Thoracic aorta (tissue), 2 donors: ENCODE measurements around the gene COMT. TPM values are rescaled to one million over a fixed set of nuclear protein-coding genes. Genes with fewer than 3 reads are reported as not detected.

Experiments
- ATAC-seq: fragments of 150-250 bp; one replicate; pipeline ENCODE4 v1.8.0; 2017; ENCODE audit warnings: low read depth; ENCODE audit not compliant: insufficient number of reproducible peaks, low FRiP score
- DNase-seq: peaks from one replicate; pipeline ENCODE4 v3.0.0-alpha.2; 2020; ENCODE audit warnings: low spot score
- H3K27ac ChIP-seq, 2 donors: fragments of 200-600 bp; sonication (generic); 1 replicate in 1 of 2; 2 replicates in 1 of 2; pipeline ENCODE4 v1.5.1; 2016; ENCODE audit warnings: mild to moderate bottlenecking in 2 of 2, moderate library complexity in 2 of 2
- H3K27me3 ChIP-seq: fragments of 200-600 bp; sonication (generic); replicated peaks from 2 replicates; pipeline ENCODE4 v1.6.0; 2016; ENCODE audit warnings: mild to moderate bottlenecking; ENCODE audit not compliant: insufficient read depth
- H3K36me3 ChIP-seq: fragments of 200-600 bp; sonication (generic); one replicate; pipeline ENCODE4 v1.5.1; 2016
- H3K4me1 ChIP-seq, 2 donors: fragments of 200-600 bp; sonication (generic); 1 replicate in 1 of 2; 2 replicates in 1 of 2; pipeline versions ENCODE4 v1.5.1 to v1.6.0; 2016; ENCODE audit warnings: low read depth in 2 of 2, mild to moderate bottlenecking in 1 of 2; ENCODE audit not compliant: control insufficient read depth in 1 of 2
- H3K4me3 ChIP-seq: fragments of 200-600 bp; sonication (generic); 2 replicates; pipeline ENCODE4 v1.5.1; 2016; ENCODE audit warnings: mild to moderate bottlenecking
- H3K9me3 ChIP-seq: fragments of 200-600 bp; sonication (generic); 2 replicates; pipeline ENCODE4 v1.5.1; 2016
- total RNA-seq, 2 donors: library from RNA; depleted of rRNA; stranded (reverse); fragments of >200 nt; gene quantifications; one replicate each; pipeline versions ENCODE4 v1.1.0 to v1.2.3, GENCODE V29; 2016
- TF ChIP-seq, protein P1 (sequence below): fragments of 200-600 bp; sonication (generic); IDR thresholded peaks from one replicate; pipeline ENCODE4 v1.5.1; 2019; ENCODE audit warnings: antibody characterized with exemption

COMT gene
- total RNA-seq, 2 donors from 2014 or later, result 230 to 300 TPM

DNA sequence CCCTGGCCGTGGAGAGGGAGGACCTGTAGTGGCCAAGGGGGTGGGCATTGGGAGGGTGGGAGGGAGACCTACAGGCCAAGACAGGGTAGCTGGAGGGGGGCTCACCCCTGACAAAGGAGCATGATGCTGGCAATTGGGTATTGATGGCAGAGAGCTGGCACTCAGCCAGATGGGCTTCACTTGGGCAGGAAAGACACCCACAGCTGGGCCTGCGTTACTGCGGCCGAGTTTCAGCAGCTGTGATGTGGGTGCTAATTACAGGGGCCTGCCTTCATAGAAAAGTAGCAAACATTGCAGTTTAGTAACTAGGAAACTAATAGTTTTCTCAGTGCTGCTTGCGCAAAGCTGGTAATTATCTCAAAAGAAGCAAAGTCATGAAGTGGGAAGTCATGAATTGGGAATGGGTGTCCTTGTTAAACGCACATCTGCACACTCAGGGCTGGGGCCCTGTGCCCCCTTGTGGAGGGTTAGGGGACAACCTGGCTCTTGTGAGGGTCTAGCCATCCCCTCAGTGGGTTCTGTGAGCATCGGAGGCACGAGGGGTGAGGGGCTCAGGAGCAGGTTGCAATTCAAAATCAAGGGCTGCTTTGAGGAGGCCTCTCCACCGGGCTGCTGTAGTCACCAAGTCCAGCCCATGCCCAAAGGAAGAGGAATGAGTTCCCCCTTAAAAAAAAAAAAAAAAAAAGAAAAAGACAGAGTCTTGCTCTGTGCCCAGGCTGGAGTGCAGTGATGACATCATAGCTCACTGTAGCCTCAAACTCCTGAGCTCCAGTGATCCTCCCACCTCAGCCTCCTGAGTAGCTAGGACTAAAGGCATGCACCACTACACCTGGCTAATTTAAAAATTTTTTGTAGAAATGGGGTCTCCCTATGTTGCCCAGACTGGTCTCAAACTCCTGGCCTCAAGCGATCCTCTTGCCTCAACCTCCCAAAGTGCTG, 24.5 kb downstream of the COMT start:
- Histone ChIP-seq H3K27ac (peak overlapping the region in 1 of 2 donors; percentile 22), H3K4me1 (peaks cover 0 to 19% of the 10 kb centered on the region in 2 donors), H3K27me3 (no peaks in the 10 kb centered on the region), H3K36me3 (peaks cover 39% of the 10 kb centered on the region), H3K9me3 (no peaks in the 10 kb centered on the region), H3K4me3 (no peak overlapping the region)
- no peak for ATAC-seq
- TF ChIP-seq, protein P1, sequence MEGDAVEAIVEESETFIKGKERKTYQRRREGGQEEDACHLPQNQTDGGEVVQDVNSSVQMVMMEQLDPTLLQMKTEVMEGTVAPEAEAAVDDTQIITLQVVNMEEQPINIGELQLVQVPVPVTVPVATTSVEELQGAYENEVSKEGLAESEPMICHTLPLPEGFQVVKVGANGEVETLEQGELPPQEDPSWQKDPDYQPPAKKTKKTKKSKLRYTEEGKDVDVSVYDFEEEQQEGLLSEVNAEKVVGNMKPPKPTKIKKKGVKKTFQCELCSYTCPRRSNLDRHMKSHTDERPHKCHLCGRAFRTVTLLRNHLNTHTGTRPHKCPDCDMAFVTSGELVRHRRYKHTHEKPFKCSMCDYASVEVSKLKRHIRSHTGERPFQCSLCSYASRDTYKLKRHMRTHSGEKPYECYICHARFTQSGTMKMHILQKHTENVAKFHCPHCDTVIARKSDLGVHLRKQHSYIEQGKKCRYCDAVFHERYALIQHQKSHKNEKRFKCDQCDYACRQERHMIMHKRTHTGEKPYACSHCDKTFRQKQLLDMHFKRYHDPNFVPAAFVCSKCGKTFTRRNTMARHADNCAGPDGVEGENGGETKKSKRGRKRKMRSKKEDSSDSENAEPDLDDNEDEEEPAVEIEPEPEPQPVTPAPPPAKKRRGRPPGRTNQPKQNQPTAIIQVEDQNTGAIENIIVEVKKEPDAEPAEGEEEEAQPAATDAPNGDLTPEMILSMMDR, result peak; percentile 24
- DNase-seq, result no peak

DNA sequence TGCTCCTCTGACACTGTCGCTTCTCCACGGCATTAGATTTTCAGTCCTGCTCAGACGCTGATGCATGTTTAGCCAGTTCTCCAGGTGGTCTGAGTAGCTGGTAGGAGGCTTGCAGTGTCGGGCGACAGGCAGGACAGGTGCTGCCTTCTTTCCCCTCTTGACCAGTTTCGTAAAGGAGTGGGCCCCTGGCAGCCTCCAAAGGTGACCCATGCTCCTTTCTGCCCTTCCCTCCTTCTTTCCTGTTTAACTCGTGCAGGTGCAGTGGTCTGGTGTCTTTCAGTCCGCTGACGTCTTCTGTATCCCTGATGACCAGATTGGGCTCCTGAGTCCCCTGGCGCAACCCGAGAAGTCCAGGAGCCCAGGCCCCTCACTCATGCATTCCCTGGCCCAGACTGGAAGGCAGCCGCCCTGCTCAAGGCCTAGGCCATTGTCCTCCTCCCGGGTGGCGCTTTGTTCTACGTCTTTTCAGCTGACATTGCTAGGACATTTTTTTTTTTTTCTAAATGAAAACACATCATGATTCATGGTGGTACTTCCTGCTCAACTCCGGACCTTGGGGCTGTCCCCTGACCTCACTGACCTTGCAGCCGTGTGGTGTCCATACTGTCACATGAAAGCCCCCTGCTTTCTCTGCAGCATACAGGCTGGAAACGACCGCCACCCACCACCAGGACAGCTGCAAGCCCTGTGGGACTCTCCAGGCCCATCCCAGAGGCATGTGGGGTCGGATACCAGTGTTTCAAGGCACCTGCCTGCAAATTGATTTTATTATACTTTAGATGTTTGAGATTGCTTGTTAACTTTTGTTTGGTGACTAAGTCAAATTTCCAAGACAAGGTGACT, 25.6 kb downstream of the COMT start:
- Histone ChIP-seq H3K36me3 (peaks cover 46% of the 10 kb centered on the region), H3K4me3 (no peak overlapping the region), H3K4me1 (peaks cover 0 to 15% of the 10 kb centered on the region in 2 donors), H3K27ac (peak overlapping the region in 1 of 2 donors; percentile 22), H3K27me3 (no peaks in the 10 kb centered on the region), H3K9me3 (no peaks in the 10 kb centered on the region)
- DNase-seq, result no peak
- TF ChIP-seq, protein P1, result no peak
- ATAC-seq, result no peak

DNA sequence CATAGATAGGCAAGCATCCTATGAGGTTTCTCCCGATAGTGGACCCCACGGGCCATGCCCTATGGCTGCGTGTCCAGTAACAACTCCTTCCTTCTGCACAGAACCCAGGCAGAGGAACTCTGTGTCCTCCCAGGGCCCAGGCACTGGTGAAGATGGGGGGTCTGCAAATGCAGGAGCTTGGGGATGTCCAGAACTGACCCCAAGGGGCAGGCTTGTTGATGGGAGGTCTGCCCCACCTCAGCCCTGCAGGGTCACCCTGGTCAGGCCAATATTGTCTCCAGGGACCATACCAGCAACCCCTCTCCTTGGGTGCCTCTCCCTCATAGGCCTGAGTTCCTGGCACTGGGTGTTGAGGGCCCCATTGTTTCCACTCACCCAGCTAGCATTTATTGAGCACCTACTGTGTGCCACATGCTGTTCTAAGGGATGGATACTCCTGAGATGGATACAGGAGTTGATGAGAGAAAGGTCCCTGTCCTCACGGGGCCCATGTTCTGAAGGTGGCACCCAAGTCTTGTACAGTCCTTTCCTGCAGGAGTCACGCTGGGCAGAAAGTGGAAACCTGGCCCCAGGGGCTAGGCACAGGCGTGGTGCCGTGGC, 26.4 kb downstream of the COMT start:
- Histone ChIP-seq H3K36me3 (peaks cover 50% of the 10 kb centered on the region), H3K27ac (no peak overlapping the region), H3K4me3 (no peak overlapping the region), H3K9me3 (no peaks in the 10 kb centered on the region), H3K27me3 (no peaks in the 10 kb centered on the region), H3K4me1 (peaks cover 0 to 7% of the 10 kb centered on the region in 2 donors)
- TF ChIP-seq, protein P1, result no peak
- DNase-seq (no peak), ATAC-seq (no peak)

DNA sequence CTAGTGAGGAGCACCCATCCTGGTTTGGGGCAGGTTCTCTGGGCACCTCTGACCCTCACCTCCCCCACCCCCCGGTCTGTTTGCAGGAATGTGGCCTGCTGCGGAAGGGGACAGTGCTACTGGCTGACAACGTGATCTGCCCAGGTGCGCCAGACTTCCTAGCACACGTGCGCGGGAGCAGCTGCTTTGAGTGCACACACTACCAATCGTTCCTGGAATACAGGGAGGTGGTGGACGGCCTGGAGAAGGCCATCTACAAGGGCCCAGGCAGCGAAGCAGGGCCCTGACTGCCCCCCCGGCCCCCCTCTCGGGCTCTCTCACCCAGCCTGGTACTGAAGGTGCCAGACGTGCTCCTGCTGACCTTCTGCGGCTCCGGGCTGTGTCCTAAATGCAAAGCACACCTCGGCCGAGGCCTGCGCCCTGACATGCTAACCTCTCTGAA, 26.9 kb downstream of the COMT start:
- H3K9me3 ChIP-seq, result no peaks in the 10 kb centered on the region
- peaks cover 53% of the 10 kb centered on the region for H3K36me3 ChIP-seq
- peaks cover 0 to 5% of the 10 kb centered on the region in 2 donors for H3K4me1 ChIP-seq
- H3K27me3 ChIP-seq, result no peaks in the 10 kb centered on the region
- no peak for DNase-seq
- H3K4me3 ChIP-seq, result no peak overlapping the region
- TF ChIP-seq, protein P1, result no peak
- no peak overlapping the region for H3K27ac ChIP-seq
- no peak for ATAC-seq
